Kidney epithelial cell (primary cell): Measurements from ENCODE around the gene PHYH. TPM values are rescaled to one million over a fixed set of nuclear protein-coding genes. Genes with fewer than 3 reads are reported as not detected.
"Not testable (repeated sequence)": the region's sequence is repeated elsewhere in the genome, so short reads cannot be mapped to it uniquely, and the experiment has no call there.

Experiments
- DNase-seq: peaks from one replicate; pipeline ENCODE4 v3.0.0-alpha.2; 2010; ENCODE audit warnings: low read depth
- H3K27me3 ChIP-seq: 2 replicates; pipeline ENCODE4 v1.6.0; 2011; ENCODE audit warnings: low read length; ENCODE audit not compliant: control insufficient read depth, insufficient read depth
- H3K36me3 ChIP-seq: 2 replicates; pipeline ENCODE4 v1.5.1; 2011; ENCODE audit warnings: low read length; ENCODE audit not compliant: control insufficient read depth, insufficient read depth
- H3K4me3 ChIP-seq: 2 replicates; pipeline ENCODE4 v1.5.1; 2011; ENCODE audit warnings: low read depth, mild to moderate bottlenecking, control low read depth, low read length
- total RNA-seq: library from RNA; depleted of rRNA; stranded (reverse); fragments of >200 nt; gene quantifications from 2 replicates; pipeline ENCODE4 v1.2.3, GENCODE V29; 2015
- TF ChIP-seq, protein P1 (sequence below): IDR thresholded peaks from 2 replicates; pipeline ENCODE4 v1.5.1; 2011; ENCODE audit warnings: mild to moderate bottlenecking, moderate library complexity, low read length, control low read depth, inconsistent platforms; ENCODE audit not compliant: insufficient read depth, poor library complexity, severe bottlenecking

The PHYH gene
- total RNA-seq, 1 donor from 2014 or later = 15.8 TPM

DNA sequence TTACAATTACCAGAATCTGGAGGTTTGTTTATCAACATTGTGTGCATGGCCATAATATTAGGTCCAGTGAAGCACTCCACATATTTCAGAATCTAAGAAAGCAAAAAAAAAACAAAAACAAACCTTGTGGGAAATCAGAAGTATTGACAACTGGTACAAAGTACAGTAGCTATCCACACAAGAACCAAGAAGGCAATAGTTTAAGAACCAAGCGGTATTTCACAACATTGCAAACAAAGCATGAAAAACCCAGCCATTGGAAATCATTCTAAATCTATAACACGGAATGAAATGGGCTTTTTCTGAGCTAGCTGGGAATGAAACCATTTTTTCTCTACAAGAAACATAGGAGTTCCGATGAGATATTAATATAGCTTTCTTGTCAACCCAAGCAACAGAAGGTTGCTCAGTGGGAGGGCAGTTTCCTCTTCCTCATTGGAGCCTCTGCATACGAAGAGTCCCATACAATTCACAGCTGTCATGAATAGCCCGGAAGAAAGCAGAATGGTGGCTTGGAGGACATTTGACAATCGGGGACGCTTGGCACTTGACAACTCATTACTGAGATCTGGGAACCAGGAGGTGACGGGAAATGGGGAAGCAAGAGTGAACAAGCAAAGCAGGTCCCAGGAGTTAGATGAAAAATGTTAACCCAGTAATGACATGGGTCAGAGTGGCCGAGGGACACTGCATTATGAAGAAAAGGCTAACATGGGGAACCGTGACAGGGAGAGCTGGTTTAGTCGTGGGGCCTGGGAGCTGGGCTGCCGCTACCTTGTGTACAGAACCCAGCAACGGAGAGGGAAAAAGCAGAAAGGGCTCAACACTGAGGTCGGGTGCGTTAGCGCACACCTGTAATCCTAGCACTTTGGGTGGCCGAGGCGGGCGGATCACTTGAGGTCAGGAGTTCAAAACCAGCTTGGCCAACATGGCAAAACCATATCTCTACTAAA is 7.8 kb downstream of the PHYH start:
- TF ChIP-seq, protein P1, sequence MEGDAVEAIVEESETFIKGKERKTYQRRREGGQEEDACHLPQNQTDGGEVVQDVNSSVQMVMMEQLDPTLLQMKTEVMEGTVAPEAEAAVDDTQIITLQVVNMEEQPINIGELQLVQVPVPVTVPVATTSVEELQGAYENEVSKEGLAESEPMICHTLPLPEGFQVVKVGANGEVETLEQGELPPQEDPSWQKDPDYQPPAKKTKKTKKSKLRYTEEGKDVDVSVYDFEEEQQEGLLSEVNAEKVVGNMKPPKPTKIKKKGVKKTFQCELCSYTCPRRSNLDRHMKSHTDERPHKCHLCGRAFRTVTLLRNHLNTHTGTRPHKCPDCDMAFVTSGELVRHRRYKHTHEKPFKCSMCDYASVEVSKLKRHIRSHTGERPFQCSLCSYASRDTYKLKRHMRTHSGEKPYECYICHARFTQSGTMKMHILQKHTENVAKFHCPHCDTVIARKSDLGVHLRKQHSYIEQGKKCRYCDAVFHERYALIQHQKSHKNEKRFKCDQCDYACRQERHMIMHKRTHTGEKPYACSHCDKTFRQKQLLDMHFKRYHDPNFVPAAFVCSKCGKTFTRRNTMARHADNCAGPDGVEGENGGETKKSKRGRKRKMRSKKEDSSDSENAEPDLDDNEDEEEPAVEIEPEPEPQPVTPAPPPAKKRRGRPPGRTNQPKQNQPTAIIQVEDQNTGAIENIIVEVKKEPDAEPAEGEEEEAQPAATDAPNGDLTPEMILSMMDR = no peak
- DNase-seq = no peak
- no peaks in the 10 kb centered on the region for H3K27me3 ChIP-seq
- H3K4me3 ChIP-seq = no peak overlapping the region
- H3K36me3 ChIP-seq = peaks cover 2% of the 10 kb centered on the region

DNA sequence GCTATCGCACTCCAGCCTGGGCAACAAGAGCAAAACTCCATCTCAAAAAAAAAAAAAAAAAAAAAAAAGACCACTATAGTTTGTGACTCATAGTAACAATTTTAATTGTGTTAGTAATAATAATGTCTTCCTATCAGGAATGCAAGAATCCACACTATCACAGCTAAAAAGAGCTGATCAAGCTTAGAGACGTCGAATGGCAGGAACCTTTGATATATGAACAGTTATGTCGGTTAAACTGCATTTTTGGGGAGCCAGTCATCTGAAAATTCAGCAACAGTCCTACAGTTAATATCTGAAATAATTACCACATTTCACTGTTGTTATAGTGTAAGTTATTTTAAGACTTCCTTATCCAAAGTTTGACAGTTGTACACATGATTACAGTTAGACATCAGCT is 8.8 kb downstream of the PHYH start:
- Histone ChIP-seq H3K27me3 (no peaks in the 10 kb centered on the region), H3K36me3 (peaks cover 2% of the 10 kb centered on the region), H3K4me3 (no peak overlapping the region)
- TF ChIP-seq, protein P1 = no peak
- DNase-seq = no peak

- Histone ChIP-seq H3K36me3 (peaks cover 3% of the 10 kb centered on the region), H3K4me3 (no peak overlapping the region), H3K27me3 (no peaks in the 10 kb centered on the region)
- DNase-seq = no peak
- TF ChIP-seq, protein P1 = no peak
Observed at GRCh38 chr10:13284050-13284449, 15.8 kb downstream of the PHYH start.

DNA sequence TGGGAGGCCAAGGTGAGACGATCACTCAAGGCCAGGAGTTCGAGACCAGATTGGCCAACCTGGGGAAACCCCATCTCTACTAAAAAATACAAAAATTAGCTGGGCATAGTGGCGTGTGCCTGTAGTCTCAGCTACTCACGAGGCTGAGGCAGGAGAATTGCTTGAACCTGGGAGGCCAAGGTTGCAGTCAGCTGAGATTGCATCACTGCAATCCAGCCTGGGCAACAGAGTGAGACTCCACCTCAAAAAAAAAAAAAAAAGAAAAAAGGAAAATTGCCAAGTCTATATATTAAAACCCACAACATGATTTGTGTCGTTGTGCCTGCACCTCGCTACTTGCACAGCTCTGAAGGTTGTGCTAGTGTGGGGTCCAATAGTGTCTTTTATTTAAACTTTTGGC is 17.5 kb downstream of the PHYH start:
- not testable (repeated sequence) for DNase-seq, H3K36me3 ChIP-seq, H3K4me3 ChIP-seq, H3K27me3 ChIP-seq

DNA sequence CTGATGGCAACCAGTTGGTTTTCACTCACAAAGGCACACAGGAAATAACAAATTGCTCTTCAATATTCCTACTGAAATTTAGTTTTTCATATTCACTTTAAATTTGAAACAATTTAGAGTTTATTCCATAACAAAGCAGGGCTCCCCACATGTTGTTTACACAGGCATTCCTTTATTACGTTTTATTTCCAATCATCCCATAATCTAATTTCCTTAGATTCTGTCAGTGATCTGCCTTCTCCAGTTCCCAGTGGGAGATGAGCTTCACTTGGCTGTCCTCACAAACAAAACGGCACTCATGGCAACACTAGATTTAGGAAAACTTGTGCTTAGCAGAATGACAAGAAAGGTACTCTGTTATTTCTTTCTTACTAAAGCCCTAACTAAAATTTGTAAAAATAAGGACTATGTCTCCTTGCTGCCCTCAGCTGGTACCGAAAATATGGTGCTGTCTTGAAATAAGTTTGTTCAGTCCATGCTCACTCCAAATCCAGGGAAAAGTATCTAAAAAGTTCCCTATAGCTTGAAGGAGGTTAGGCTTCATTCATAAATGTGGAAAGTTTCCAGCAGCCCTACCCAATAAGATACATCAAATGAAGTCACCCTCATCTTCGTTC is 23.0 kb downstream of the PHYH start:
- H3K4me3 ChIP-seq = no peak overlapping the region
- TF ChIP-seq, protein P1 = no peak
- peaks cover 1% of the 10 kb centered on the region for H3K36me3 ChIP-seq
- H3K27me3 ChIP-seq = no peaks in the 10 kb centered on the region
- no peak for DNase-seq

- not testable (repeated sequence) for H3K27me3 ChIP-seq, H3K36me3 ChIP-seq, H3K4me3 ChIP-seq, DNase-seq
Observed at GRCh38 chr10:13276146-13276545, 23.7 kb downstream of the PHYH start.
